Activated naive CD4-positive, alpha-beta T cell (primary cell): ENCODE data around the gene PYGM.

Experiments
- DNase-seq, 4 experiments: peaks; one replicate each; lab custom pipeline; 2025; lab: John Stamatoyannopoulos, UW

PYGM gene

GRCh38 chr11:64735725-64736259, 24.0 kb downstream of the PYGM start:
- no peak for DNase-seq

- DNase-seq = no peak
Observed at GRCh38 chr11:64734811-64735724, 24.7 kb downstream of the PYGM start.

- no peak for DNase-seq
Observed at GRCh38 chr11:64731601-64732000, 28.2 kb downstream of the PYGM start.

- DNase-seq = no peak
Observed at GRCh38 chr11:64729851-64730382, 29.9 kb downstream of the PYGM start.

- no peak for DNase-seq
Observed at GRCh38 chr11:64728757-64729365, 30.9 kb downstream of the PYGM start.

- DNase-seq = no peak
Observed at GRCh38 chr11:64726867-64727530, 32.8 kb downstream of the PYGM start.

- no peak for DNase-seq
Observed at GRCh38 chr11:64726211-64726641, 33.5 kb downstream of the PYGM start.

GRCh38 chr11:64724863-64725532, 34.8 kb downstream of the PYGM start:
- DNase-seq = no peak

- DNase-seq = no peak
Observed at GRCh38 chr11:64723907-64724862, 35.6 kb downstream of the PYGM start.

- peak; percentile 50 to 79 (median 61) for DNase-seq
Observed at GRCh38 chr11:64723117-64723906, 36.5 kb downstream of the PYGM start, which contains the start of gene NRXN2. NRXN2 (minus strand) TSS chr11:64723197; CDS start chr11:64713699, 9,498 bp downstream.

GRCh38 chr11:64722141-64723065, 37.4 kb downstream of the PYGM start:
- DNase-seq = no peak

GRCh38 chr11:64721359-64721699, 38.4 kb downstream of the PYGM start:
- no peak for DNase-seq

GRCh38 chr11:64720640-64721358, 39.0 kb downstream of the PYGM start:
- DNase-seq = no peak

- DNase-seq = no peak
Observed at GRCh38 chr11:64720167-64720566, 39.6 kb downstream of the PYGM start.

GRCh38 chr11:64719406-64719805, 40.4 kb downstream of the PYGM start:
- DNase-seq = no peak

- DNase-seq = no peak
Observed at GRCh38 chr11:64718780-64719124, 41.0 kb downstream of the PYGM start.

GRCh38 chr11:64718084-64718779, 41.5 kb downstream of the PYGM start:
- no peak for DNase-seq

- no peak for DNase-seq
Observed at GRCh38 chr11:64717268-64717578, 42.6 kb downstream of the PYGM start.
